Measurements from ENCODE around the gene AGXT.

AGXT gene

DNA sequence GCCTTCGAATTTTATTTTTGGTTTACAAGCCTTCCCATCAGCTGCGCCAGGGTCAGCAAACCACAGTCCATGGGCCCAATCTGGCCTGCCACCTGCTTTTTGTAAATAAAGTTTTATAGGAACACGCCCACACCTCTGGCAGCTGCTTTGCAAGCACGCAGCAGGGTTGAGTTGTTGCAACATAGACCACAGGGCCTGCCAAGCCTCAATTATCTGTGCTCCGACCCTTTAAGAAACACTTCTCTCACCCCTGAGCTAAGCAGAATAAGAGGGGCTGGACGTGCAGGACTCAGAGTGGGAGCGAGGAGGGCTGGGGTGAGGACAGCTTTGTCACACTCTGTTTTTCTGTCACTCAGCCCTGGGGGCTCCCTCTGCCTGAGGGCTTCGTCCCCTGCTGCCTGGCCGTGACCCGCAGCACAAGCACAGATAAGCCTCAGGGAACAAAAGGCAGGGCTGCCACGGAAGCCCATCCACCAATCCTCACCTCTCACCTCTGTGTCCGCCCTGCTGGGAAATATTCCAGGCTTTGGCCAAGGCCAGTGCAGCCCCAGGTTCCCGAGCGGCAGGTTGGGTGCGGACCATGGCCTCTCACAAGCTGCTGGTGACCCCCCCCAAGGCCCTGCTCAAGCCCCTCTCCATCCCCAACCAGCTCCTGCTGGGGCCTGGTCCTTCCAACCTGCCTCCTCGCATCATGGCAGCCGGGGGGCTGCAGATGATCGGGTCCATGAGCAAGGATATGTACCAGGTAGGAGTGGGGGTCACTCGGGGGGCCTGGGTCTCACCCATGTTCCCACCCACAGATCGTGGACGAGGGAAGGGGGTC, at the start of gene AGXT:
Gene AGXT, plus strand, starts transcription at position 539 of the 823 bp plus-strand sequence. Its CDS starts 42 bp downstream, at position 581.
- no peak for DNase-seq

DNA sequence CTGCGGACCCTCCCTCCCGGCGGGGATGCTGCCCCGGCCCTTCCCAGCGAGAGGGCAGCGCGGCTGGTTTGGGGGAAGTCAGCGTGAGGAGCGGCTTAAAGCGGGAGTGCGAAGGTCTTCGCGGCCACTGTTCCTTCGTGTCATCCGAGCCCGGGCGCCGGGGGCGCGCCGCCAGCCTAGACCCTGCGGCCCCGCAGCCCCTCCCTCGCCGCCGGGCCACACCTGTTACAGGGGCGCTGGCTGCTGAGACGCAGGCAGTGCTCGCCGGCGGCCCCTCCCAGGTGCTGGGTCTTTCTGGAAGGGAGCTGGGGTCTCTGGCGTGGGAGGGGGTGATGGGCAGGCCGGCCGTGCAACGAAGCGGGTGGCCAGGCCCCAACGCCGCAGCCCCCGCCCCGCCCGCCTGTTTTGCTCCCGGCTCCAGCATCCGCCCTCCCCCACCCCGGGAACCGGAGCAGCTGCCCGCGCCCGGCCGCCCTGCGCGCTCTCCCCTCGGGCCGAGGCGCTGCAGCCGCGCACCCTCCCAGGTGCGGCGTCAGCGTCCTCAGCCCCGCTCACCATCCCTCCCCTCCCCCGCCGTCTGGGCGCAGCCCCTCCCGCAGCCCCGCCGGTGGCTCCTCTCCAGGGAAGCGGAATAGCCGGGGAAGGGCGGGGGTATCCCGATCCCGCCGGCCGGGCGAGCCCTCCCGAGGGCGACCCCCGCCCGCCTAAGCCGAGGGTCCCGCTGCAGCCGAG, 49.3 kb upstream of the AGXT start:
- no peak for DNase-seq

DNA sequence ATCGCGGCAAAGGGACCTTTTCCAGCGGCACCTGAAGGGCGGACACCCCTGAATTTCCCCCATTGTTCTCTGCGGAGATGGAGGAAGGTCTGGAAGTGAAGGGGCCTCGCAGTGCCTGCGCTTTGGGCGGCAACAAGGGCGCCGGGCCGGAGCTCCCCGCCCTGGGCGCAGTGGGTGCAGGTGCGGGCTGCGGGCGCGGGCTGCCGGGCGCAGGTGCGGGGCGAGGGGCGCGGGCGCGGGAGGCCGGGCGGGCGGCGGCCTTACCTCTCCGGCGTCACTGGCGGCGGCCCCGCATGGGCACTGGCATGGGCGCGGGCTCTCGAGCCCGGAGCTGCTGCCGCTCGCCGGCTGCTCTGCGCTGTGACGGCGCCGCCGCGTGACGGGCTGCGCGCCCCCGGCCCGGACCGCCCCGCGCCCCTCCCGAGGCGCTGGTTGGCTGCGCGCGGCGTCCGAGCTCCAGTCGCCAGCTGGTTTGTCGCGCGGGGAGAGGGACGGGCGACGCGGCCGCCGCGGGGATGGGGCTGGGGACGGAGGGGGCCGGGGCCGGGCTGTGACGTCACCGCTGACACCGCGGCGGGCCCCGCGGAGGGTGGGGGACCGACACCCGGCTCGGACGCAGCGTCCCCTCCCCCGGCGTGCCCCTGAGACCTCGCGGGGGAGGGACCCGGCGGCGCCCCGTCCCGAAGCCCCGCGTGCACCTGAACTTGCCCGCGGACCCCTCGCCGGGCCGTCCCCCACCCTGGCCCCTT, 48.6 kb upstream of the AGXT start, which contains the start of gene KIF1A:
Gene KIF1A, minus strand, starts transcription at position 362 of the 749 bp plus-strand sequence. CDS start 22,467 bp downstream, outside the sequence.
- DNase-seq = no peak

DNA sequence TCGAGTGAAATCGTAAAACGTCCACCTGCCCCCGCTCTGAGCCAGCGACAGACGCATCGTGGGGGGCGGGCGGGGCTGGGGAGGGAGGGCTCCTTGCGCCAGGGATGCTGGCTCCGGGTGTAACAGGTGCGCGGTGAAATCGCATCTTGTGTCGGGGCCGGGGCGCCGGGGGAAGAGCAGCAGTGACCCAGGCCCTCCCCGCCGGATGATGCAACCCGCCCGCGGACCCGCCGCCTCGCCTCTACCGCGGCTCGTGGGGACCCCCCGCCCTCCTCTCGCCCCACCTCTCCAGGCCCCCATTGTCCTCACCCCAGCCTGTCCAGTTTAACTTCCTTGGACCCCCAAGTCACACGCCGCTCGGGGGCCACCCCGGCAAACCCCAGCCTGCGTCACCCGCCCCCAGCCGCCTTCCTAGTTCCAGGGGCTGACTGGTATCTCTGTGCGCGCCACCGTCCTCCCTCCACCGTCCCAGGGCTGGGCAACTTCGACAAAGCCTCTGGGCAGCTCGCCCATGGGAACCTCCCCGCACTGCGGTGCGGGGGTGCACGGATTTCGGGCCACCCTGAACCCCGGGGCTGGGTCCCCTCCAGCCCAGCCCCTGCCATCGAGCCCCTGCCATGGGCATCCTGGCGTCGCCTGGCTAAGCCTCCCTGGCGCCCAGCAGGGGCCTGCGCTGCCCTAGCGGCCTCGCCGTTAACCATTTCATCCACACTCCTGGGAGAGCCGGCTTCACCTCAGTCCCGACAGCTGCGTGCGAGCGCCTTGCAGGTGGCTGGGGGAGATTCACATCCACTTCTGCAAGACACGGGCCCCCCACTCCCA, 47.8 kb upstream of the AGXT start:
- no peak for DNase-seq

DNA sequence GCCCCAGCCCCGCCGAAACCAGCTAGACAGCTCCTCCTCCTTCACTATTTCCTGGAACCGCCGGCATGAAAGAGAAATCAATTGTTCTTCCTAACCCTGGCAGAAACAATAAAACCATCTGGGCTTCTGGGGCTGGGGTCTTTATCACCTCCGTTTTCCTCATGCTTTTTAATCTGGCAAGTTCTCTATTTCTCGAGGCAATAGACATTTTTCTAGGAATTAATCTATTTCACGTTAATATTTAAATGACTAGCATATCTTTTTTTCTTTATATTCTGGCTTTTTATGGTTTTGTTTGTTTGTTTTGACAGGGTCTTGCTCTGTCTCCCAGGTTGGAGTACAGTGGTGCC, 47.2 kb upstream of the AGXT start:
- no peak for DNase-seq

DNA sequence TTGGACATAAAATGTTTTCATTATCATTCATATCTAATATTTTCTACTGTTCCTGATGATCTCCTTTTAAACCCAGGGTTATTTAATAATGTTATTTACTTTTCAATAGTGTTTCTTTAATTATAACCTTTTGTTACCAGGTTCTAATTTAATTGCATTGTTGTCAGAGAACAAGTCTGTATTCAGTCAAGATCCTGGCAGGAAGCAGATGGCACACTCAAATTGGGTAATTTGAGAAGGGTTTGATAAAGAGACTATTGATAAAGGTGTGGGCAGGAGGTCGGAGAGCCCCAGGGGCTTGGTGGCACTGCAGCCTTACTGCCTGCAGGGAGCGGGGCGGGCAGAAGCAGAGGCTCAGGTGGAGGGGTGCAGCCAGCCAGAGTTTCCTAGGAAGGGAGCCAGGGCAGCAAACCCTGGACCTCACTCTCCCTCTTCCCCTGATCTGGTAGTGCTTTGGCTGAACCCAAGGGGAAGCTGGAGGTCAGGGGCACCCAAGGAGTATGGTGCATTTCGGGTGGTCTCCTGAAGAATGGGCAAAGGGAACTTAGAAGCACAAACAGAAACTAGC, 46.3 kb upstream of the AGXT start:
- DNase-seq = no peak

DNA sequence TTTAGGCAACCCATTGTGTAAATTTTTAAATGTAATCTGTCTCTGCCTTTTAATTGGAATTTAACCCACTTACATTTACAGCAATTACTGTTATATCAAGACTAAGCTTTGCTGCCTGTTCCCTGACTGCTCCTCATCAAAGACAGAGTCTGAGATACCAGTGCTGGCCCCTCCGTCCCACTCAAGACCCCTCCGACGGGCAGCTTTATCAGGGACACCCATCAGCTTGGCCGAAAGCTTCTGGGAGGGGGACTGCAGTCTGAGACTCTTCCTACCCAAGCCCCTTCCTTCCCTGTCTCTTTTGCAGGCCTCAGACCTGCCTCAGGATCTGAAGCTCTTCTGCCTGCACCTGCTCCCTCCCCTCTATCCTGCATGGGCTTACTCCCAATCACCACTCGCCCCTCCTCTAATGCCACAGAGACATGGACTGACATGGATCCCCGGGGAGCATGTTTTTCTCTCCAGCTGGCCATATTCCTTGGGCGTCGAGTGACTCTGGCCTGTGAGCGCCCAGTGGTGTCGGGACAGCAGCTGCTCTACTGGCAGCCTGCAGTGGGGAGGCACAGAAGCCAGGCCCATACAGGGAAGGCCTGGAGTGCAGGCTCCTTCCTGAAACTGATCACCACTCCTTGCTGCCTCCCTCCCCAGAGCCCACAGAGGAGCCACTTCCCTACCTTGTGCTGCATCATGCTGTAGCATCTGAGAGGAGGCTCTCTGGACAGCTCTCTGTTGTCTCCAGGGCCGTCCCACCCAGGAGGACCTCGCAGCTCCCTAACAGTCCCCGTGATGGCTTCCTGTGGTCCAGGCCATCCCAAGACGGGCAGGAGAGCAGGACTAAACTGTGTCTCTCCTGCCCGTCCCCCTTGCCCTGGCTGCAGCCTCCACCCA, 44.9 kb upstream of the AGXT start:
- no peak for DNase-seq

DNA sequence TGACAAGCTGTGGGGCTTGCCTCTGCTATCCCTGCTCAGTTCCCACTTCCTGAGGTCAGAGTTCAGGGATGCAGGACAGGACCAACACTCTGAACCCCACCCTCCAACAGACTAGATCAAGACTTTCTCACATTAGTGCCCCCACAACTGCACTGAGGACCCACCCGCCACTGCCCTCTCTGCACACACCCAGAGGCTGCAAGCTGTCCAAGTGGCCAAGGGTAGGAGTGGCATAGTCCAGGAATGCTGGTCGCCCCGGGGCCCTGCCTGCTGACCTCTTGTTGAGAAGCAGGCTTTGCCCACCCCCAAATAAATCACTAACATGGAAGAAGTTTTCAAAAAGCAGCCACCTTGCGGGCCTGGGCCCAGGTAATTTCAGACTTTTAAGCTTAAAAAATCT, 43.1 kb upstream of the AGXT start:
- no peak for DNase-seq

DNA sequence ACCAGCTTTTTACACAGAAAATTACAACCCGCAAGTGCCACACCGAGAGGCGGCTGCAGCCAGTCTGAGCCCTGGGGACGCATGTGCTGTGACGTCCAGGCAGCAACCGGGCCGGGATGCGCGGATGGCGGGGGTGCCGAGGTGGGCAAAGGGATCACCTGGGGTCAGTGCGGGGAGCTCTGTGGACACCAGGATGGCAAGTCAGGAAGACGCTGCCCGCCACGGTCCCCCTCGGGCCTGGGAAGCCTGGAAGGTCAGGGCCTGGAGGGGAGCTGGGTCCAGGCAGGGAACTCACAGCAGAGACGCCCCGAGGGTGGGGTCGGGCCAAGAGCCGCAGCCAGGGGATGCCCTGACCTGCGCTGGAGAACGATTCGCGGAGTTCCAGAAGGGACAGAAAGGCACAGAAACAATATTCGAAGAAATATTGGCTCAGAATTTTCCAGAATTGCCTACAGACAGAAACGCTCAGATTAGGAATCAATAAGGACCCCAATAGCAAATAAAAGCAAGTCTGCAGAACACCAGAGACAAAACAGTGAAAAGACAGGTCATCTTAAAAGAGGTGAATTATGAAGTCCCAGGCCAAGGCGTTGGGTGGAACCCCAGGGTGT, 36.9 kb upstream of the AGXT start:
- DNase-seq = no peak

DNA sequence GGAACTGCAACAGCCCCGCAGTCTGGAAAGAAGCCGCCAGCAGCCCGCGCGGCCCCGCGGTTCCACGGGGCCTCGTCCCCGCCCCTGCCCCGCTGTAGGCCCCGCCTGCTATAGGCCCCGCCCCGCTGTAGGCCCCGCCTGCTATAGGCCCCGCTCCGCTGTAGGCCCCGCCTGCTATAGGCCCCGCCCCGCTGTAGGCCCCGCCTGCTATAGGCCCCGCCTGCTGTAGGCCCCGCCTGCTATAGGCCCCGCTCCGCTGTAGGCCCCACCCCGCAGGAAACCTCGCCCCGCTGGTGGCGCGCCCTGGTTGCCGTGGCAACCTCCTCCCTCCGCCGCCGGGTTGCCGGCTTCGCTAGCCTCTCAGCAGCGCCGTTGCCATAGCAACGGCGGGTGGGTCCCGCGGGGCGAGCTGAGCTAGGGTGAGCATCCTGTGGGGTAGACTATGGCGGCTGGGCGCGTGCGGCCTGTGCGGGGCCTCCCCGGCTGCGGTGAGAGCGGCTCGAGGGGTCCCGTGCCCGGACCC, 36.4 kb upstream of the AGXT start:
- DNase-seq = peak; percentile 88

DNA sequence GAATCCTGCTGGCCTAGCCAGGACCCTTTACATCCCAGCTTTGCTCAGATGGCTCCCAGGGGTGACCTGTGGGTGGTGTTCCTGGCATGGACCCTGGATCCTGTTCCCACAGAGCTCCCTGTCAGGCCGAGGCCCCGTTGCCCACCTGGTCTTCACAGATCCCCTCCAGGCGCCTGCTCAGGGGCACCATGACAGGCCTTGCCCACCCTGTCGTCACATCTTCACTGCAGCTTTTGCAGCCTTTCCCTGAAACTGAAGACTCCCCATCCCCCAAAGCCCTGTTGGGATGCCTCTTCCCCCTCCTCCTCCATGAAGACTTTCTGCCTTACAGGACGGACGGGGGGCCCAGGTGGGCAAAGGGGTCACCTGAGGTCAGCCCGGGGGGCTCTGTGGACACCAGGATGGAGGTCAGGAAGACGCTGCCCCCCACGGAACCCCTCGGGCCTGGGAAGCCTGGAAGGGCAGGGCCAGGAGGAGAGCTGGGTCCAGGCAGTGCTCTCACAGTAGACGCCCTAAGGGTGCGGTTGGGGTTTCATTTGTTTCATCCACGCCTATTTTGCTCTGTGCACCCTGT, 35.6 kb upstream of the AGXT start:
- no peak for DNase-seq

DNA sequence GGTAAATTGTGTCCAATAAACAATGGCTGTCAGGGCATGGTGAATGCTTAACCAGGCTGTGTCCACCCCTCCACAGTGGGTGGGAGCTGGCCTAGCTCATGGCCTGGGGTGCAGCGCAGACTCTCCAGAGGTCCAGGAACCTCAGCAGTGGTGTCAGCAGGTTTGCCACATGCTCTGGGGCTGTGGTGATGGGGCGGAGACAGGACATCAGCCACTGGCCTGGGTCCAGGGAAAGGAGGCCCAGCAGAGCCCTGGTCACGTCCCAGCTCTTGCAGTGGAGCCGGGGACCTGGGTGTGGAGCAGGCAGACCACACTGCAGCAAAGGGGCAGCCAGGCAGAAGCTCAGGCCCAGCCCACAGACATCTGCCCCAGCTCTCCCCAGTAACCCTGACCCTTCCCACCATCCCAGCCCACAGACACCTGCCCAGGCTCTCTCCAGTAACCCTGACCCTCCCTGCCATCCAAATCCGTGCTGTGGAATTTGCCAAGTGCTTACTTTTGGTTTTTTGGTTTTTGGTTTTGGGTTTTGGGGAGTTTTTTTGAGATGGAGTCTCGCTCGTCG, 34.8 kb upstream of the AGXT start:
- no peak for DNase-seq

DNA sequence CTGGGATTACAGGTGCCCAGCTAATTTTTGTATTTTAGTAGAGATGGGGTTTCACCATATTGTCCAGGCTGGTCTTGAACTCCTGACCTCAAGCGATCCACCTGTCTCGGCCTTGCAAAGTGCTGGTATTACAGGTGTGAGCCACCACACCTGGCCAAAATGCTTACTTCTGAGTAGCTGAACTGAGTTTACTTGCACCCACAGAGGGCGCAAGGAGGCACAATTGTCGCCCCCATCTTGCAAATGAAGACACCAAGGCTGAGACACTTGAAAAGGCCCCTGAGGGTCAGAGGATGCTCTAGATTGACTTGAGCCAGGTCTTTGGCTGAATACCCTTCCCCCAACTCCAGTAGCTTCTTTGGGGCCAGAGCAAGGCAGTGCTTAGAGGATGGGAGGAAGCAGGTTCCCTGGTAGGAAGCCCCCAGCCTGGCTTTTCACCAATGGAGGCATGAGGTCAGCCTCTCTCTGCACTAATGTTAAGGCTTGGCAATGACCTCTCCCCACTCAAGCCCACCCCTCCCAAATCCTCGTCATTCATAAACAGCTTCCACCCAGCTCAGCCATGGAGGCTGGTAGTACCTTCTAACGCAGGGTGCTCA, 34.1 kb upstream of the AGXT start:
- DNase-seq = no peak

DNA sequence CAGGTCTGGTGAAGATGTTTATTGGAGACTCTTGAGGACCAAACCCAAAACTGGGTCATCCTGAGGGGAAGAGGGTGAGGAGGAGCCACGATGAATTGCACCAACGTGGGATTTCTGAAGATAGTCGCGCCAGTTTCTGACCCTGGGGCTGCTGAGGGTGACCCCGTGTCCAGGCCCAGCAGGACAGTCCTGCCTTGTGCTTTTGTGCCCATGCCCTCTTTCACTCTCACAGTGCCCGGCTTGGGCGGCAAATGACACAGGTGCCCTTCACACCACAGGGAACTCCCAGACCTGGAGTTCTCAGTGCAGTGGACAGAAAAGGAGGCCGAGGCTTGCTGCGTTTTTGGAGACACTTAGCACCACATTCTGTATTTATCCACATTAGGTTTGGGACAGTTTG, 33.1 kb upstream of the AGXT start:
- no peak for DNase-seq

DNA sequence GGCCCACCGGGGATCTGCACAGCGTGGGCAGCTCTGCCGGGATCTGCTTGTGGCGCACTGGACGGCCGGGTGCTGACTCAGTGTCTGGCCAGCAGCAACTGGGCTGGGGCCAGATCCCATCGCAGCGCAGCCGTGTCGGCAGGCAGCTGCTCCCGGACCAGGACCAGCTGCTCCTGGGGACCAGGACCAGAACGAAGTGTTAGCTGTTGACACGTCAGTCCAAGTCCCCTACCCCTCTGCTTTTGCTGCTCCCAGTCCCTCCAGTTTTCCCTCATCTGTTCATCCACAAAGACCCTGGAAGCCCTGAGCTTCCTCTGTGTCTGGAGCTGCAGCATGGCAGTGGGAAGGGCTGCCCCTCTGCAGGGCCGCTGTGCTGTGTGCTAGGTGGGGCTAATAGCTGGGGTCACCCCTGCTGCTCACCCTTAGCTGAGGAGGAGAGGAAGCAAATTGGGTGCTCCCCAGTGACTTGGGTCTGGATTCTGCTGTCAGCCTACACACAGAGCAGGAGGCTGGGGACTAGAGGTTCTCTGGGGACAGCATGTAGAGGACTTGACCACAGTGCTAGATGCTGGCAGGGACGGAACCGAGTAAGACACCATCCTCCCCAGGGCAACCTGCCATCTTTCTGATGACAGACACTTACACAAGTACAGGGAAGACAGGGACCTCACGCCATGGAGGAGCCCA, 31.7 kb upstream of the AGXT start:
- DNase-seq = no peak

DNA sequence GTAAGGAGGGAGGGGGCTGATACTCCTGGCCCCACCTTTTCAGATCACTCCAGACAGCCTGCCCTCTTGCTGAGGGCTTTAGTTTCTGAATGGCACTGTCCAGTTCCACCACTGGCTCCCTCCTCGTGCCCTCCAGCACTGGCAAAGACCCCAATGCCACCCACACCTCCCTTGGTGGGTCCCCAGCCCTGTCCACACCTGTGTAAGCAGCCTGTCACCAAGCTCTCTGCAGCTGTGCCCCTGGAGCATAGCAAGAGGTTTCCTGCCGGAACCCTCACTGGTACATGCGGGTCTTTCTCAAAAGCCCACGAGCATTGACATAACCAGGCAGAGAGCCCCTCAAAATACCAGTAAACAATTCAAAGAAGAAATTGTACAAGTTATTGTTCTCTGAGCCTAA, 31.0 kb upstream of the AGXT start:
- no peak for DNase-seq

DNA sequence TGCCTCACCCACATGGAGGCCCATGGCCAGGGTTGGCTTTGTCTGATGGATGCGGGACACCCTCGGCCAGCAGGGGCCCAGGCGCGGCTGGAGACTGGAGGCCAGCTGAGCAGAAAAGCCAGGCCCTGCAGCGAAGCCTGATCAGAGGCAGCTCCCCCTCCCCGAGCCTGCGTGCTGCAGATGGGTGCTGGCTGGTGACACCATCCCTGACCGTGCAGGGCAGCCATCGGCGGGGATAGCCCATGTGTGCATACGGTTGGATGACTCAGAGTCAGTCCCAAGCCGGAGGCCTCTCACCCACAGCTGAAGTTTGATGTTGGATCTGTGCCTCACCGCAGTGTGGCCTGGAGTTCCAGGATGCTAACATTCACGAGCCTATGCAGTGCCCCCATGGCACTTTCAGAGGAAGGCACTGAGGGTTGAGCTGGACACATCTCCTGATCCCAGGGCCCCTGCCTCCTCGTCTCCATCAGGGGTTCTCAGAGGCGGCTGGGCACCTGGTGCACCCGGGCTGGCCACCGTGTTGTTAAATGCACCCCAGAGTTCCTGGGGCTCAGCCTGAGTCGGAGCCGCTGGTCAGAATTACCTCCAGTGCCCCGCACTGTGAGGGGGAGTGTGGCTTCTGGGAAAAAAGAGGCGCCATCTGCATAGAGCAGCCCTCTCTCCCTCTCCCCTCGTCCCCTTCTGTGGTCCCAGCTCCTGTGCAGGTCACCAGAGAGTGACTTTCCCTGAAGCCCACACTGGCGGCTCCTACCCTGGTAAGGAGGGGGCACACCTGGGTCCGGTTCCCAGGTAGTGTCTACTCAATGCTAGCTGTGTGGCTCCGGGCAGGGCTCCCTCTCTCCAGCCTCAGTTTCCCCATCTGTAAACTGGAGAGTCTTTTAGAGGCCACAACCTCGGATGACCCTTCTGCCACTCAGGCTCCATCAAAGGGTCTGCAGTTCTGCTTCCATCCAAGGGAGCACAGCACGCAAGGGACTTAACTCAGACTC, 29.2 kb upstream of the AGXT start:
- DNase-seq = no peak

All from fibroblast of skin of right biceps (primary cell).